AG04450 (cell line): ENCODE results near the gene PLEKHG4B. TPM values are rescaled to one million over a fixed set of nuclear protein-coding genes. Genes with fewer than 3 reads are reported as not detected.

Source experiments
- CTCF ChIA-PET: fragments of 300-600, 350-600 bp; formaldehyde crosslinking; extraction: SDS; loops from one replicate; lab custom pipeline; 2022; ENCODE audit warnings: antibody characterized with exemption, inconsistent platforms; lab: Charles Lee
- POLR2A ChIA-PET: fragments of 350-600 bp; formaldehyde crosslinking; extraction: SDS; loops from one replicate; lab custom pipeline; 2021; ENCODE audit warnings: antibody characterized with exemption, inconsistent platforms; lab: Yijun Ruan, JAX
- DNase-seq: peaks from one replicate; pipeline ENCODE4 v3.0.0-alpha.2; 2011; ENCODE audit warnings: low read depth, low spot score
- H3K27ac ChIP-seq: one replicate; pipeline ENCODE4 v1.5.1; 2012; ENCODE audit warnings: low read depth, low read length, control low read depth
- H3K27me3 ChIP-seq: one replicate; pipeline ENCODE4 v1.6.0; 2012; ENCODE audit warnings: low read length; ENCODE audit not compliant: control insufficient read depth, insufficient read depth
- H3K4me3 ChIP-seq: 2 replicates; pipeline ENCODE4 v1.5.1; 2011; ENCODE audit warnings: mild to moderate bottlenecking, low read depth, low read length, control low read depth
- H3K9me3 ChIP-seq: 2 replicates; pipeline ENCODE4 v1.5.1; 2012; ENCODE audit warnings: low read length; ENCODE audit not compliant: control insufficient read depth, insufficient read depth
- CTCF ChIP-seq: IDR thresholded peaks from 2 replicates; pipeline ENCODE4 v1.5.1; 2011; ENCODE audit warnings: low read depth, low read length, control low read depth, inconsistent platforms
- polyA plus RNA-seq: library from polyadenylated mRNA; depleted of rRNA; stranded (reverse); fragments of >200 nt; gene quantifications from 2 replicates; pipeline ENCODE4 v1.2.3, GENCODE V29; 2011

PLEKHG4B gene
- polyA plus RNA-seq, 1 experiment, result 0.24 TPM

- DNase-seq, result no peak
- Histone ChIP-seq H3K9me3 (no peaks in the 10 kb centered on the region; the same call in 1 of the 2 replicates), H3K4me3 (no peak overlapping the region), H3K27me3 (peaks cover 47% of the 10 kb centered on the region), H3K27ac (no peak overlapping the region)
- CTCF ChIA-PET, result no interaction called here
- POLR2A ChIA-PET, result no interaction called here
- TF ChIP-seq CTCF, result no peak
These were observed 14.8 kb upstream of the PLEKHG4B start for GRCh38 chr5:77170-77501.

- no peak for TF ChIP-seq CTCF
- Histone ChIP-seq H3K27me3 (peaks cover 43% of the 10 kb centered on the region), H3K4me3 (no peak overlapping the region), H3K9me3 (no peaks in the 10 kb centered on the region; the same call in 1 of the 2 replicates), H3K27ac (no peak overlapping the region)
- ChIA-PET CTCF (no interaction called here), POLR2A (no interaction called here)
- no peak for DNase-seq
These were observed 14.4 kb upstream of the PLEKHG4B start for GRCh38 chr5:77546-77945.

- no peak overlapping the region for H3K27ac ChIP-seq
- ChIA-PET POLR2A (no interaction called here), CTCF (interaction anchor here (1.2 kb wide), 1 partner anchor 266 kb away, joined by 3 read pairs; no protein-coding TSS in a partner anchor)
- no peak overlapping the region for H3K4me3 ChIP-seq
- peak; percentile 72 for TF ChIP-seq CTCF
- H3K9me3 ChIP-seq, result no peaks in the 10 kb centered on the region; the same call in 1 of the 2 replicates
- DNase-seq, result no peak
- peaks cover 43% of the 10 kb centered on the region for H3K27me3 ChIP-seq
These were observed 13.8 kb upstream of the PLEKHG4B start for GRCh38 chr5:77957-78804.

- DNase-seq, result no peak
- Histone ChIP-seq H3K4me3 (no peak overlapping the region), H3K9me3 (no peaks in the 10 kb centered on the region; the same call in 1 of the 2 replicates), H3K27me3 (peaks cover 43% of the 10 kb centered on the region), H3K27ac (no peak overlapping the region)
- ChIA-PET CTCF (interaction anchor here (1.2 kb wide), 1 partner anchor 265 kb away, joined by 3 read pairs; no protein-coding TSS in a partner anchor), POLR2A (no interaction called here)
- TF ChIP-seq CTCF, result no peak
These were observed 13.2 kb upstream of the PLEKHG4B start for GRCh38 chr5:78805-79149.

- CTCF ChIA-PET, result interaction anchor here (1.2 kb wide), 1 partner anchor 265 kb away, joined by 3 read pairs; no protein-coding TSS in a partner anchor
- POLR2A ChIA-PET, result no interaction called here
These were observed 12.7 kb upstream of the PLEKHG4B start for GRCh38 chr5:79263-79662.

More at GRCh38 chr5:79263-79662, 12.7 kb upstream of the PLEKHG4B start:
- no peak for TF ChIP-seq CTCF
- Histone ChIP-seq H3K27ac (no peak overlapping the region), H3K27me3 (peaks cover 43% of the 10 kb centered on the region), H3K4me3 (no peak overlapping the region), H3K9me3 (no peaks in the 10 kb centered on the region; the same call in 1 of the 2 replicates)
- no peak for DNase-seq
